Measurements from ENCODE around the gene DRAP1. TPM values are rescaled to one million over a fixed set of nuclear protein-coding genes. Genes with fewer than 3 reads are reported as not detected.
"Not testable (repeated sequence)": the region's sequence is repeated elsewhere in the genome, so short reads cannot be mapped to it uniquely, and the experiment has no call there.

Gene DRAP1
- total RNA-seq, 1 experiment from 2014 or later: 179 TPM

DNA sequence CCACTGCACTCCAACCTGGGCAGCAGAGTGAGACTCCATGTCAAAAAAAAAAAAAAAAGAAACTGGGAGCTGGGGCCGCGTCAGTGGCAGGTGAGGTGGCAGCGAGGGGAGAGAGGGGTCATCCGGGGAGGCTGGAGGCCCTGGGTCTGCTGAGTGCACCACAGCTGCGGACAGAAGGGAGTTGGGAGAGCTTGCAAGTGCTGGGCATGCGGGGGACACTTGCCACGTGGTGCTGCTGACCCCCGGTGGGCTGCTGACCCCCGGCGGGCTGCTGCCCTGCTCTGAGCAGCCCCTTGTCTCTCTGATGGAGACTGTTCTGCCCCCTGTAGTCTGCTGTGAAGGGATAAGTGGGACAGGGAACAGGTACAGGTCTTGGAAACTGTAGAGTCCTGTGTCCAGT, 2.6 kb downstream of the DRAP1 start:
- DNase-seq (ENCODE audit: low spot score): no peak
- in situ Hi-C loops (cut with HindIII; ENCODE audit: low sequenced_read_pairs): no loop called here

DNA sequence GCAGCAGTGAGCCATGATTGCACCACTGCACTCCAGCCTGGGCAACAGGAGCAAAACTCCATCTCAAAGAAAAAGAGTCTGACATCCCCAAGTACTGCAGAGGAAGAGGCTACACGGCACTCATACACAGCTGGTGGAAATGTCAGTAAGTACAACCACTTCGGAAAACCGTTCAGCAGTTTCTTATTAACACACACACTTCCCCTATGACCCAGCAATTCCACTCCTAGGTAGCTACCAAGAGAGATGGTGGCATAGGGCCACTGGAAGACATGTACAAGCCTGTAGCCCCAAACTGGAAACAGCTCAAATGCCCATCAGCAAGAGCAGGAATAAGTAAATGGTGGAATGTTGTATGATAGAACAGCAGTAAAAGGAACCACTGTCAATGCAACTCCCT, 3.3 kb downstream of the DRAP1 start:
- no peak for DNase-seq (ENCODE audit: low spot score)
- in situ Hi-C loops (cut with HindIII; ENCODE audit: low sequenced_read_pairs): no loop called here

DNA sequence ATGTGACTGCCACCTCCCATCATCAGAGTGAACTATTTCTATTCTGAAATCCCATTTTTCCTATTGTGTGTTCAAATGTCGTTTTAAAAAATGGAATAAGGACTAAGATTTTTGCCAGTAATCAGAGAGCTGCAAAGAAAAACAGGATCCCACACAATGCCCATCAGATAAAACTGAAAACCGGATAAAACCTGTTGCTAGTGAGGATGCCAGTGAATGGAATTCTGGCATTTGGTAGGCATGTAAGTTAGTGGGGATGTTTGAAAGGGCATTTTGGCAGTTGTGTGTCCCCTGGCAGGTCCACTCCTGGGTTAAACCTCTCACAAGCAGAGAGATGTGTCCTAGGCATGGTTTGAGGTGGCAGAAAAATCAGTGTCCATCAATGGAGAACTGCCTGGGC, 6.2 kb downstream of the DRAP1 start:
- no peak for DNase-seq (ENCODE audit: low spot score)
- in situ Hi-C loops (cut with HindIII; ENCODE audit: low sequenced_read_pairs): no loop called here

DNA sequence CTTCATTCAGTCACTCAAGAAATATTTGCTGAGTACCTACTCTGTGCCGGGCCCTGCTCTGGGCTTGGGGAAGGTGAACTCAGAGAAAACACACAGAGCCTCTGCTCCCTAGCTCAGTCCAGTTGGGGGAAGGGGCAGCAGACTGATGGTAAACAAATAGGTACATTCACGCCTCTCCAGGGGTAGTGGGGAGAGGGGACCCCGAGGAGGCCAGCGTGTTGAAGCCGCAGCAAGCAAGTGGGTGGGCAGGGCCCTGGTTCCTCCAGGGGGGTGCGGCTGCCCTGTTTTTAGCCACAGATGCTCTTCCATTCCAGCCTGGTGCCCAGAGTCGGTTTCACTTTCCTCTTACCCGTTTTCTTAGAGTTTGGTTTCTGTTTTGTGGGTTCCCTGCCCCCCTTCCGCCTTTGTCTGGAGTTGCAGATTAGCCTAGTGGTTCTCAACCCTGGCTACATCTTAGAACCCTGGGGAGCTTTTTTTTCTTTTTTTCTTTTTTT, 8.7 kb downstream of the DRAP1 start:
- in situ Hi-C loops (cut with HindIII; ENCODE audit: low sequenced_read_pairs): no loop called here
- DNase-seq (ENCODE audit: low spot score): no peak

DNA sequence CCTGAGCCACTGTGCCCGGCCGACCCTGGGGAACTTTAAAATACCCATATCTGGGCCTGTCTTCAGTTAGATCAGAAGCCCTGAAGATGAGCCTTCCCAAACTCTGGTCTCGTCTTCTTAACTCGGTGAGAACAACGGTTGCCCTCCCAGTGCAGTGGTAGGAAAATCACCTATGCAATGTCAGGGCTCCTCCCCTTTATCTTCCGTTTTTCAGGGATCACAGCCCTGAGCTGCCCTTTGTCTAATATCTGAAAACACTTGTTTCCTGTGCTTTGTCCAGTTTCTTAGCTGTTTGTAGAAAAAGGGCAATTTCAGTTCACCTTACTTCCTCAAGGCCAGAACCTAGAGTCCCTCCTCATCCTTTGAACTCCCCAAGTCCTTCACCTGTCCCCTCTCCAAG, 9.4 kb downstream of the DRAP1 start:
- in situ Hi-C loops (cut with HindIII; ENCODE audit: low sequenced_read_pairs): no loop called here
- DNase-seq (ENCODE audit: low spot score): no peak

DNA sequence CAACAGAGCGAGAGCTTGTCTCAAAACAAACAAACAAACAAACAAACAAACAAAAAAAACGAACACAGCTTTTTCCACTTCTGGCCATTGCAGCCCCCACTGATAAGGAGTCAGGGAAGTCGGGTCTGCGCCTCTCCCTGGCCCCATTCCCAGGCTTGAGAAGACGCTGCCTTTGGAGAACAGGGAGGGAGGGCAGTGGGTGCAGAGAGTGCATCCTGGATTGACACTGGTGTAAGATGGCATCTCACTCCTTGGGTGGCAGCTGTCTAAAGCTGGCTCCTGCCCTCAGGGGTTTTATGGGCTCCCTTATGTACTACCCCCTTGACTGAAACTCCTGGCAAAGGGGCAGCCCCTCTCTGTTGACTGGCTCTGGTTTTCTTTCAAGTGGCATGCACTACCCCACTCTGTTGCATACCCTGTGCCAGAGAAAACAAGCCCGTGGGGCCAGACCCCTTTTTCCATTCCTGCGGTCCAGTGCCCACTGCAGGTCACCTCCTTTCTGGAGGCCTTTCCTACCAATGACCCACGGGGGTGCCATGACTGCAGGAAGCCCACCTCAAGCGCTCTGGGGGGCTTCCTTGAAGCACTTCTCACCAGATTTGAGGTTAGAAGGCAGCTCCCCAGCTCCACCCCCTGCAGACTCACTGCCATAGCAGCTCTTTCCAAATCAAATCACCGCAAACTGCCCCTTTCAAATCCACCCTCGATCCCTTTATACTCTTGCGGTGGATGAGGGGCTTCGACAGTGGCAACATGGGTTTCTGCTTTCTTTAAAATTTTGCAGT, 12.7 kb downstream of the DRAP1 start:
- DNase-seq (ENCODE audit: low spot score): no peak
- in situ Hi-C loops (cut with HindIII; ENCODE audit: low sequenced_read_pairs): no loop called here

DNA sequence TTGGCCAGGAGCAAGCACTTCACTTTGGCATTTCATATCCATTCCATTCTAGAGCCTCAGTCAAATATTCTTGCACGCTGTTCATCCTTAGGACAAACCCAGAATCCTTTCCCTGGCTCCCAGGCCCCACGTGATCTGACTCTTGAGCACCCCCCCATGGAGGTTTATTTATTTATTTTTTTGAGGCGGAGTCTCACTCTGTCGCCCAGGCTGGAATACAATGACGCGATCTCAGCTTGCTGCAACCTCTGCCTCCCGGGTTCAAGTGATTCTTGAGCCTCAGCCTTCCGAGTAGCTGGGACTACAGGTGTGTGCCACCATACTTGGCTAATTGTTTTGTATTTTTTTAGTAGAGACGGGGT, 13.3 kb downstream of the DRAP1 start:
- in situ Hi-C loops (cut with HindIII; ENCODE audit: low sequenced_read_pairs): no loop called here
- DNase-seq (ENCODE audit: low spot score): no peak

DNA sequence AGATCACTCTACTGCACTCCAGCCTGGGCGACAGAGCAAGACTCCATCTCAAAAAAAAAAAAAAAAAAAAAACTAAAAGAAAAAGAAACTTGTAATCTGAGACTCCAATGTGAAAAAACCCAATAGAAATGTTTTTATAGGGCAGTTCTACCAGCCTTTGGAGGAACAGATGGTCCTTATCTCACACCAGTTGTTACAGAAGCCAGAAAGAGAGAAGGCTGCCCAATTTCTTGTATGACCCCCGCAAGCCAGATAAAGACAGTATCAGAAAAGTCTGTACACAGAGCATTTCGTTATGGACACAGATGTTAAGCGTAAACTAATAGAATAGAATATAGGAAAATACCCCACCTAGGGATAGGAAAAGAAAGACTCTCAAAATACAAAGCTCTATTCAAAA, 14.8 kb downstream of the DRAP1 start:
- DNase-seq (ENCODE audit: low spot score): peak; percentile 72
- in situ Hi-C loops (cut with HindIII; ENCODE audit: low sequenced_read_pairs): no loop called here

DNA sequence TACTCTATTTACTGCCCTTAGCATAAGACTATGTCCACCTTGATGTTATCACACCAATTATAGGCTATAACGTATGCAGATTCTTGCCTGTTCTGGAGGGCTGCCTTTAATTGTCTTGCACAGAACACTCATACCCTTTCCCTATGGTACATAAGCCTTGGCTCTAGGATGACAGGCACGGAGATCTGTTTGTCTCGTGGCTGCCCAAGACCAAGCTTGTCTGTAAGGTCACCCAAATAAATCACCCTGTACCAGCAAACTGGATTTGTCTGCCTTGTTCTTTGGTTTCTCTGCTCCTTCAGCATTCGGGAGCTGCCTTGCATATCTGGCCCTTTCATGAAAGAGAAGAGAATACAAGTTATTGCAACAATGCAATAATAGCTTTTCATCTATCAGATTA, 18.5 kb downstream of the DRAP1 start:
- in situ Hi-C loops (cut with HindIII; ENCODE audit: low sequenced_read_pairs): no loop called here
- DNase-seq (ENCODE audit: low spot score): no peak

DNA sequence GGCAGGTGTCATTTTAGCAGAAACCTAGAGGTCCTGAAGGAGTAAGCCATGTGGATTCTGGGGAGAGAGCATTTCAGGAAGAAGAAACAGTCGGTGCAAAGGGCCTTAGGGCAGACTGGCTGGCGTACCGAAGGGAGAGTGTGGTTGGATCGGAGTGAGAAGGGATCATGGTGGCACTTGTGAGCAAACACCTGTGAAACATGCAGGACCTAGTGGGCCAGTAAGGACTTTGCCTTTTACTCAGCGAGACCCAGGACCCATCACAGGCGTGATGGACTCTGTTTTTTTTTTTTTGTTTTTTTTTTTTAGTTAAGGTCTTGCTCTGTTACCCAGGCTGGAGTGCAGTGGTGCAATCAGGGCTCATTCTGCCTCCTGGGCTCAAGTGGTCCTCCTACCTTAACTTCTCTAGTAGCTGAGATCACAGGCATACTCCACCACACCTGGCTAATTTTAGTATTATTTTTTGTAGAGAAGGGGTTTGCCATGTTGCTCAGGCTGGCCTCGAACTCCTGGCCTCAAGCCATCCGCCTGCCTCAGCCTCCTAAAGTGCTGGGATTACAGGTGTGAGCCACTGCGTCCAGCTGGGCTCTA, 22.6 kb downstream of the DRAP1 start:
- no peak for DNase-seq (ENCODE audit: low spot score)
- in situ Hi-C loops (cut with HindIII; ENCODE audit: low sequenced_read_pairs): no loop called here

DNA sequence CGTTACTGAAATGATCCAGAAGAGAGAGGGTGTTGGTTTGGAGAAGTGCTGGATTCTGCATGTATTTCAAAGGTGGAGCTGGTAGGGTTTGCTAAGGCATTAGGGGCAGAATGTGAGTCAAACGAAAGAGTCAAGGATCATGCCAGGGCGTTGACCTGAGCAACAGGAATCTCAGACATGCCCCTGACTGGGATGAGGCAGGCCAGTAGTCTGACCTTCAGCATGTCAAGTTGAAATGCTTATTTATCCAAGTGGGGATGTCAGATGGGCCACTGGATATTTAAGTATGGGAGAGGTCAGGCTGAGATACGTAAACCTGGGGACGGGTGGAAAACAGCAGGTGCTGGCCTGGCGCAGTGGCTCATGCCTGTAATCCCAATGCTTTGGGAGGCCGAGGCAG, 23.3 kb downstream of the DRAP1 start:
- in situ Hi-C loops (cut with HindIII; ENCODE audit: low sequenced_read_pairs): no loop called here

DNA sequence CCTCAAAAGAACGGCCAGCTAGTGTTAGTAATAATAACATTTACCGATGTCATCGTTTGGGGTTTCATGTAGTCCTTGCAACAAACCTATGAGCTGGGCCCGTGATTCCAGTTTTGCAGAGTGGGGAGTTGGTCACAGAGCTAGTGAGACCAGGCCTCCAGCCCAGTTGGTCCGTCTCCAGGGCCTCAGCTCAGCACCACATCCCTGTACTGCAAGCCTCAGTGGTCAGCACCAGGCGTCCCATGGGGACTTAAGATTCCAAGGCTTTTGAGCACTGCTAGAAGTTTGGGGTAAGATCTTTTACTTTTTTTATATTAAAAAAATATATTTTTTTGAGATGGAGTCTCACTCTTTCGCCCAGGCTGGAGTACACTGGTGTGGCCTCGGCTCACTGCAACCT, 25.0 kb downstream of the DRAP1 start:
- no peak for DNase-seq (ENCODE audit: low spot score)
- in situ Hi-C loops (cut with HindIII; ENCODE audit: low sequenced_read_pairs): no loop called here

More for the DNA sequence above, 23.3 kb downstream of the DRAP1 start:
- no peak for DNase-seq (ENCODE audit: low spot score)

DNA sequence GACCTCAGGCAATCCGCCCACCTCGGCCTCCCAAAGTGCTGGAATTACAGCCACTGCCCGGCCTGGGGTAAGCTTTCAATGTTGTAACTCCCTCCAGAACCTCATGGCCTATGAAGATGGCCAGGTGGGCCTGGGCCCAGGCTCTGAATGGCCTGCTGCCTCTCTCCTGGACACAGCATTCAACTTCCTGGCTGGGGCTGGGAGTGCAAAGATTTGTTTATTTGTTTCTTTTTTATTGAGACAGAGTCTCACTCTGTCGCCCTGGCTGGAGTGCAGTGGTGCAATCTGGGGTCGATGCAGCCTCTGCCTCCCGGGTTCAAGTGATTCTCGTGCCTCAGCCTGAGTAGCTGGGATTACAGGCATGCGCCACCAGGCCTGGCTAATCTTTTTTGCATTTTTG, 25.5 kb downstream of the DRAP1 start:
- DNase-seq (ENCODE audit: low spot score): no peak
- in situ Hi-C loops (cut with HindIII; ENCODE audit: low sequenced_read_pairs): no loop called here

DNA sequence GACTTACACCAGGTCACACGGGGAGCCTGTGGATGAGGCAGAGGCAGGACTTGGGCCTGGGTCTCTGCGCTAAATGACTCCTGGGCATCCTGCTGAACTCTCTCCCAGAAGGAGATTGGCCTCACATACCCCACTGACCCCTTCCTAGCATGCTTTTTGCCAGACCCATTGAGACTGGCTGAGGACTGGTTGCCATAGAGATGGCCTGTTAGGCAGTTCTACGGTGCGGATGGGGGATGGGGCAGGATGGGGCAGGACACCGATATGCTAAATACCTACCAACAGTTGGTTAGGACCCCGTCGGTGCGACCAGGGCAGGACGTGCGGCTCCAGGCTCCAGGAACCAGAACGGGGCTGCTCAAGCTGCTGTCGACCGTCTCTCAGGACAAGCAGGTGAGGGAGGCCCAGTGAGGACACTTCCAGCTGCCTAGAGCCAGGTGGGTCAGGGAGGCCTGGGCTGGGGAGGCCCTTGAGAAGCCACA, 26.2 kb downstream of the DRAP1 start, which contains the start of gene TSGA10IP:
Gene TSGA10IP (plus strand): TSS at position 51 of the 482 bp plus-strand sequence. CDS start 196 bp downstream, at position 247.
- in situ Hi-C loops (cut with HindIII; ENCODE audit: low sequenced_read_pairs): no loop called here
- no peak for DNase-seq (ENCODE audit: low spot score)

DNA sequence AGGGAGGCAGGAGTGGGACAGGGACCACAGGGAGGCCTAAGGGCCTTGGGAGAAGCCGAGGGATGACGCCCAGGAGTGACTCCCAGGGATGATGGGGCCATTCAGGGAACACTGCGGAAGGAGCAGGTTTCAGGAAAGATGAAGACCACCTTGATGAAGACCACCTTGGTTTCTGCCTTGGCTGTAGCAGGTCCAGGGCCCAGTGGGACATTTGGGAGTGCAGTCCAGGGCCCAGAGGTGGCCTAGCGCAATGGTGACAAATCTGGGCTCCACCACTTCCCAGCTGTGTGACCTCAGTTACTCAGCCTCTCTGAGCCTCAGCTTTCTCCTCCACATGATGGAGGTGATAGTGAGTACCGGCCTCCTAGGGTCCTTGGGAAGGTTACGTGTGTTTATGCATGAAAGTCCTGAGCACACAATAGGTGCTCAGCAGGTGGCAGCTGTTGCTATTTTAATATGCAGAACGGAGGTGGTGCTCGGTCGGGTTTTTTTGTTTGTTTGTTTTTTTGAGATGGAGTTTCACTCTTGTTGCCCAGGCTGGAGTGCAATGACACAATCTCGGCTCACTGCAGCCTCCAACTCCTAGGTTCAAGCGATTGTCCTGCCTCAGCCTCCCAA, 26.8 kb downstream of the DRAP1 start:
- in situ Hi-C loops (cut with HindIII; ENCODE audit: low sequenced_read_pairs): no loop called here
- DNase-seq (ENCODE audit: low spot score): no peak

DNA sequence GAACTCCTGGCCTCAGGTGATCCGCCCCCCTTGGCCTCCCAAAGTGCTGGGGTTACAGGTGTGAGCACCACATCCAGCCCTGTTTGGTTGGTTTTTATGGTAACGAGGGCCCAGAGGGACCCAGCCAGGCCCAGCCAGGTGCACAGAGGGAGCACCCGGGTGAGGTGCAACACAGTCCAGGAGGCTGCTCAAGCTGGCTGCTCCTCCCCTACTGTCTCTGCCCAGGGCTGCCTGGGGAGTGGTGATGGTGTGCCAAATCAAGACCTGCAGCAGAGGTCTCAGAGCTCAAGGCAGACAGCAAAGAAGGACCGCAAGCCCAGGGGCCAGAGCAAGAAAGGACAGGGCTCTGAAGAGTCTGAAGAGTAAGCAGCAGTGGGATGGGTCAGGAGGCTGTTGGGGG, 27.4 kb downstream of the DRAP1 start:
- DNase-seq (ENCODE audit: low spot score): no peak
- in situ Hi-C loops (cut with HindIII; ENCODE audit: low sequenced_read_pairs): no loop called here

DNA sequence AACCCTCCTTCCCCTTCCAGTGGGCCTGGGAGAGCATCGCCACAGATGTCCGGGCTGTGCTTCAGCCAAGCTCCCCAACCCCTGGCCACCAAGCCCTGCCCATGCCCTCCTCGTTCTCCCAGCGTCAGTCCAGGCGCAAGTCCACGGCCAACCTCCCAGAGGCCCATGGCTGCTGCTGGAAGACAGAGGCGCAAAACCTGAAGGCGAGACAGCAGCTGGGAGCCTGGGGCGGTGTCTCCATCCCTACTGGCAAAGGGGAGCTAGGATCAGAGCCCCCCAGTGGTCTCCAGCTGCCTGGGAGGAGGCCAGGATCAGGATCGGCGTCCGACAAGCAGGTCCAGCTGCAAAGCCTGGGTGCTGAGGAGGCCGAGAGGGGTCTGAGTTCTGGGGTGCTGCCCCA, 27.9 kb downstream of the DRAP1 start:
- no peak for DNase-seq (ENCODE audit: low spot score)
- in situ Hi-C loops (cut with HindIII; ENCODE audit: low sequenced_read_pairs): no loop called here

DNA sequence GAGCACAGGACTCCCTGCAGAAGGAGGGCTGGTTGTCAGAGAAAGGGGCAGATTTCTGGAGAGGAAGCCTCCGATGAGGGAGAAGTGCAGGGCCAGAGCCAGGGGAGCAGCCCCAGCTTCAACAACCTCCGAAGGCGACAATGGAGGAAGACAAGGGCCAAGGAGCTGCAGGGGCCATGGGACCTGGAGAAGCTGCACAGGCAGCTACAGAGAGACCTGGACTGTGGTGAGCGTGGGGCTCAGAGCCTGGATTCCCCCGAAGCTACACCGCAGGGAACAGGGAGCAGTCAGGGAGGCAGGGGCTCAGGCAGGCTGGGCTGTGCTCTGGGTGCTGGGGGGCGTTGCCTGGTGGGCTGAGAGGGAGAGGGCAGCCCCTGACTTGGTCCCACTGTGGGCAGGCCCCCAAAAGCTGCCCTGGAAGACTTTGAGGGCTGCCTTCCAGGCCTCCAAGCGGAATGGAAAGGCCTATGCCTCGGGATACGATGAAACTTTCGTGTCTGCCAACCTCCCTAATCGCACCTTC, 28.4 kb downstream of the DRAP1 start:
- no peak for DNase-seq (ENCODE audit: low spot score)
- in situ Hi-C loops (cut with HindIII; ENCODE audit: low sequenced_read_pairs): no loop called here

DNA sequence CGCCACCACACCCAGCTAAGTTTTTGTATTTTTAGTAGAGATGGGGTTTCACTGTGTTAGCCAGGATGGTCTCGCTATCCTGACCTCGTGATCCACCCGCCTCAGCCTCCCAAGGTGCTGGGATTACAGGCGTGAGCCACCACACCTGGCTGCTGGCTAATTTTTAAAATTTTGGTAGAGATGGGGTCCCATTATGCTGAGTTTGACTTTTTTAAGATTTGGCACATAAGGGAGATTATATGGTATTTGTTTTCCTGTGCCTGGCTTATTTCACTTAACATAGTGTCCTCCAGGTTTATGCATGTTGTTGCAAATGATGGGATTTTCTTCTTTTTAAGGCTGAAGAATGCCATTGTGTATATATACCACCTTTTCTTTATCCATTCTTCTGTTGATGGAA, 31.5 kb downstream of the DRAP1 start:
- in situ Hi-C loops (cut with HindIII; ENCODE audit: low sequenced_read_pairs); DNase-seq (ENCODE audit: low spot score): not testable (repeated sequence)

DNA sequence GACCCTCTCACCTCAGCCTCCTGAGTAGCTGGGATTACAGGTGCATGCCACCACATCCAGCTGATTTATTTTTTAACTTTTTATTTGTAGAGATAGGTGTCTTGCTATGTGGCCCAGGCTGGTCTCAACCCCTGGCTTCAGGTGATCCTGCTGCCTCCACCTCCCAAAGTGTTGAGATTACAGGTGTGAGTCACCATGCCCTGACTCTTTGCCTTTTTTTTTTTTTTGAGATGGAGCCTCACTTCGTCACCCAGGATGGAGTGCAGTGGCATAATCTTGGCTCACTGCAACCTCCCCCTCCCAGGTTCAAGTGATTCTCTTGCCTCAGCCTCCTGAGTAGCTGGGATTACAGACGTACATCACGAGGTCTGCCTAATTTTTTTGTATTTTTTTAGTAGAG, 32.4 kb downstream of the DRAP1 start:
- DNase-seq (ENCODE audit: low spot score); in situ Hi-C loops (cut with HindIII; ENCODE audit: low sequenced_read_pairs): not testable (repeated sequence)
